Endothelial cell of hepatic sinusoid (primary cell): Measurements from ENCODE around the gene VPS35L.

ENCODE experiments used
- in situ Hi-C: cut with HindIII; loops from 2 replicates; pipeline ENCODE4 v1.10.0; 2017; ENCODE audit warnings: low sequenced_read_pairs

Gene VPS35L

GRCh38 chr16:19688396-19689024, 133.0 kb downstream of the VPS35L start:
- in situ Hi-C loops = no loop called here

DNA sequence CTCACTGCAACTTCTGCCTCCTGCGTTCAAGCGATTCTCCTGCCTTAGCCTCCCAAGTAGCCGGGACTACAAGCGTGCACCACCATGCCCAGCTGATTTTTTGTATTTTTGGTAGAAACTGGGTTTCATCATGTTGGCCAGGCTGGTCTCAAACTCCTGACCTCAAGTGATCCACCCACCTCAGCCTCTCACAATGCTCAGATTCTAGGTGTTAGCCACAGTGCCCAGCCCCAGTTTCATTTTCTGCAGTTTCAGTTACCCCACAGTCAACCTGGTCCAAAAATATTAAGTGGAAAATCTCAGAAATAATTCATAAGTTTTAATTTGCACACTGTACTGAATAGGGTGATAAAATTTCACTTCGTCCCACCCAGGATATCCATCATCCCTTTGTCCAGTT, 133.8 kb downstream of the VPS35L start:
- in situ Hi-C loops = no loop called here

GRCh38 chr16:19690196-19690595, 134.7 kb downstream of the VPS35L start:
- in situ Hi-C loops = no loop called here

GRCh38 chr16:19691161-19691711, 135.7 kb downstream of the VPS35L start:
- in situ Hi-C loops = no loop called here

DNA sequence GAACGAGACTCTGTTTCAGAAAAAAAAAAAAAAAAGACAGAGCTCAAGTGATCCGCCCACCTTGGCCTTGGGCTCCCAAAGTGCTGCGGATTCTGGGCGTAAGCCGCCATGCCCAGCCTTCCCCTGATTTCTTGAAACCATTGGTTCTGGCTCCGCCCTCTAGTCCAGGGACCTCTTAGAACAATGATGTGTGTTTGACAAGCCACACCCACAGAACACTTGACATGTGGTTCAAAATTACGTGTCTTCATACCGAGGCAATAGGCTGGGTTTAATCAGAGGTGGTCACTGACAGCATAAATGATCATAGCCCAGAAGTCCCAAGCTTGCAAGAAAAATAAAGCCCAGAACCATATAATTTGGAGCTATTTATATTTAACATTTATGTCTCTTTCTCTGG, 139.5 kb downstream of the VPS35L start:
- in situ Hi-C loops = no loop called here

DNA sequence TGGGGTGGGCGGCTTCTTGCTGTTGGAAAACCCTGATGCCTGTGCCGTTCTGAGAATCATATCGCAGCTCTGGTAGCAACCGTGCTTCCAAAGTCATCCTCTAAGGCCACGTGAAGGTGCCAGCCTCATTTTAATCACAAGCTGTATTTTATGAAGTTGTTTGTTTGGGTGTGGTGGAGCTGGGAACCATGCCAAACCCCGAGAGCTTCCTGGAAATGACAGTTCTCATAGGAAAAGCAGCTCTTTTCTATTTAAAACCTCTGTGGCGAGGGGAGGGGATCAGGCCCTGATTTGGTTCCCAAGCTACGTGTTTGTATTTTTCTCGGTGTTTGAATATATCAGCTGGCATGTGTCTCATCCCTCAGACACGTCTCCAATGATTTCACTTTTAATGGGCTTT, 140.8 kb downstream of the VPS35L start:
- in situ Hi-C loops = no loop called here

DNA sequence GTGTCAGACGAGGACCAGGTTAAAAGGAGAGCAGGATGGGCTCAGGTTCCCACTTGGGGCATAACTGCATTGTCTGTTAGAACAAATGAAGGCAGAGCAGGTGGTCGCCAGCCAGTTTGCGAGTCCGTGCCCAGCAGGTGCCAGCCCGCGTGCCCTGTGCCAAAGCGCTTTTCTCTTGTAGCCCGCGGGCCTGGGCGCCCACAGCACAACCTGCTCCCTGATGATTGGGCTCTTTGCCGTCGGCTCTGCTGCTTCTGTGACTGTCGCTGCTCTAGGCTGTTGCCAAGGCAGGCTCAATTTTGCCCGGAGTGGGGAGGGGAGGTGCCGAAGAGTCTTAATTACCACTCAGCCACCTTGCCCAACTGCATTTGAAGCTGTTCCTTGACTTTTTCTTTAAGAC, 141.5 kb downstream of the VPS35L start:
- in situ Hi-C loops = no loop called here

DNA sequence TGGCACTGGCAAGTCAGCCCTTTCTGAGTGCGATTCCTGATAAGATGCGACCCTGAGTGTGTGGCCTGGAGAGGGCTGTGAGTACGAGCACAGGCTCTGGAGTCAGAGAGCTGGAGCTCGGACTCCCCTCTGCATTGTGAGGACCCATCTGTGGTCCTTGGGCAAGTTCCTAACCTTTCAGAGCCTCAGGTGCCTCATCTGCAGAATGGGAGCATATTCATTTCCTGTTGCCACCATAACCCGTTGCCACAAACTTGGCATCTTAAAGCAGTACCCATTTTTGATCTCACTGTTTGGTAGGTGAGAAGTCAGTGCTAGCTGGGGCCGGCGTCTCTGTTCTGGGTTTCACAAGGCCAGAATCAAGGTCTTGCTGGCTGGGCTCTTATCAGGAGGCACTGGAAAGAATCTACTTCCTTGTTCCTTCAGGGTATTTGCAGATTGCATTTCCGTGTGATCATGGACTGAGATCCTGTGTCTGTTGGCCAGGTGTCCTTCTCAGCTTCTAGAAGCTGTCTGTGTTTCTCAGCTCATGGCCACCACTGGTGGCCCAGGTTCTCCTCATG, 142.3 kb downstream of the VPS35L start:
- in situ Hi-C loops = no loop called here

- in situ Hi-C loops = no loop called here
Measured at GRCh38 chr16:19698480-19699465, 143.3 kb downstream of the VPS35L start.

DNA sequence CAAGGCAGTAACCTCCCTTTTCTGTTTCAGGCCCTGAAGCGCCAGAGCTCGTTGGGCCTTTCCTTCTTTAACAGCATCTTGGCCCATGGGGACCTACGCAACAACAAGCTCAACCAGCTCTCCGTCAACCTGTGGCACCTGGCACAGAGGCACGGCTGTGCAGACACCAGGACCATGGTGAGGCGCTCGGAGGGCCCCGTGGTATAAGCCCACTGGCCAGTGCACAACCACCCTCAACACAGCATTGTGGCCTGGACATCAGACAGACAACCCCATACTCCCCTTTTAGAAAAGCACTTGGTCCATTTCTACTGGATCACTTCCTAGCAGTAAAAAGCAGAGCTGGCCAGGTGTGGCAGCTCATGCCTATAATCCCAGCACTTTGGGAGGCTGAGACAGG, 144.0 kb downstream of the VPS35L start:
- in situ Hi-C loops = no loop called here

GRCh38 chr16:19700319-19700781, 144.8 kb downstream of the VPS35L start:
- in situ Hi-C loops = loop anchor here (25.0 kb wide), 1 partner anchor 187 kb away; the partner anchor contains the start of gene GPRC5B

DNA sequence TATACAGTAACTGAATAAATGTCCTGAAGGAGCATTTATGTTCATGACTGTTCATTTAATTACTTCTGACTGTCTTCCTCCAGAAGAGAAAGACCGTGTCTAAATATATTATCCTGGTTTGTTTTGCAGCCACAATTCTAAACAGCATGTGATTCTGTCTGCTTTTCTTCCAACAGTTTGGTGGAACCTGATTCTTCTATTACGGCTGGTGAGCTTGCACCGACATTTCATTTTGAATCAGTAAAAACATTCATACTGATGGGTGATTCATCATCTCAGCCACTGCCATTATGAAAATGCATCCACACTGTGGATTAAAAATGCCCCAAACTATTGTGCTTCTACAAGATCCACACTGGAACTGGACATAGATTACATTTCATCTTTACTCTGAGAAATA, 145.6 kb downstream of the VPS35L start:
- in situ Hi-C loops = loop anchor here (25.0 kb wide), 1 partner anchor 186 kb away; the partner anchor contains the start of gene GPRC5B

DNA sequence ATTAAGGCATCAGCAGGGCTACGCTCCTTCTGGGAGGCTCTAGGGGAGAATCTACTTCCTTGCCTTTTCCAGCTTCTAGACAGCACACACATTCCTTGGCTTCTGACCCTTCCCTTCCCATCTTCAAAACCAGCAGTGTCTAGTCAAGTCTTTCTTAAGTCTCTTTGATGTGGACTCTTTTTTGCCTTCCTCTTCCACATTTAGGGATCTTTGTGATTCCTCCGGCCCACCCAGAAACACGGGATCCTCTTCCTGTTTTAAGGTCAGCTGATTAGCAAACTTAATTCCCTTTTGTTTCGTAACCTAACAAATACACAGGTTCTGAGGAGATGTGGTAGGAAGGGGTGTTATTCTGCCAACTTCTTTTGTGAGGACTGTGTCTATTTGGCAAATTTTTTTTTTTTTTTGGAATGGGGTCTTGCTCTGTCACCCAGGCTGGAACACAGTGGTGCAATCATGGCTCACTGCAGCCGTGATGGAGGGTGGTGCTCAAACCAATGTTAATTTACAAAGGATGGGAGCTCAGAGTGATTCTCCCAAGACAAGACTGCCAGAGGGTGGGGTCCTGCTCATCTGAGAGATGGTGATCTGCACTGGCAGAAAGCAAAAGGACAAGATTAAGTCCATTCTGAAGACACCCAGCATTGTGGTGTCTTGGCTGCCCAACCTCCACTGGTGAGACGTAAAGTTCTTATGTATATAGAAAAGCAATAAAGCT, 147.8 kb downstream of the VPS35L start:
- in situ Hi-C loops = loop anchor here (25.0 kb wide), 1 partner anchor 184 kb away; the partner anchor contains the start of gene GPRC5B

- in situ Hi-C loops = loop anchor here (25.0 kb wide), 1 partner anchor 183 kb away; the partner anchor contains the start of gene GPRC5B
Measured at GRCh38 chr16:19704321-19705145, 149.0 kb downstream of the VPS35L start.

GRCh38 chr16:19705146-19705501, 149.6 kb downstream of the VPS35L start:
- in situ Hi-C loops = loop anchor here (25.0 kb wide), 1 partner anchor 182 kb away; the partner anchor contains the start of gene GPRC5B

DNA sequence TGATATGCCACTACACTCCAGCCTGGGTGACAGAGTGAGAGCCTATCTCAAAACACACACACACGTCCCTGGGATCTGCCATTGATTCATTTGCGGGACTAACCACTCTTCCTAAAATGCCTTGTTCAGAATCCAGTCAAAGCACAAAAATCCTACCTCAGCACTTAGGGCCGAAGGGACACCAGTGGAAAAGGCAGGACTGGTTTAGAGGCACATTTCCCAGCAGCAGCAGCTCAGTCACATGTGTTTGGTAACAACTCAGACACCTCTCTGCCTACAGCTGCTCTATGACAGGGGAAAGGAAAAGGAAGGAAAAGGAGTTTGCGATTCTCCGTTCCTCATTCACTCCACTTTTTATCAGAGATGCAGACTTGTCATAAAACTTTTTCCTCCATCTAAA, 150.3 kb downstream of the VPS35L start:
- in situ Hi-C loops = loop anchor here (25.0 kb wide), 1 partner anchor 181 kb away; the partner anchor contains the start of gene GPRC5B

- in situ Hi-C loops = loop anchor here (25.0 kb wide), 1 partner anchor 180 kb away; the partner anchor contains the start of gene GPRC5B
Measured at GRCh38 chr16:19706846-19707245, 151.3 kb downstream of the VPS35L start.

GRCh38 chr16:19707569-19708295, 152.2 kb downstream of the VPS35L start:
- in situ Hi-C loops = loop anchor here (25.0 kb wide), 1 partner anchor 180 kb away; the partner anchor contains the start of gene GPRC5B
